Measurements from ENCODE around the gene DUSP9. TPM values are rescaled to one million over a fixed set of nuclear protein-coding genes. Genes with fewer than 3 reads are reported as not detected.

DUSP9 gene
- total RNA-seq, 2 experiments from 2014 or later, result 0.36 TPM; not detected in 1

DNA sequence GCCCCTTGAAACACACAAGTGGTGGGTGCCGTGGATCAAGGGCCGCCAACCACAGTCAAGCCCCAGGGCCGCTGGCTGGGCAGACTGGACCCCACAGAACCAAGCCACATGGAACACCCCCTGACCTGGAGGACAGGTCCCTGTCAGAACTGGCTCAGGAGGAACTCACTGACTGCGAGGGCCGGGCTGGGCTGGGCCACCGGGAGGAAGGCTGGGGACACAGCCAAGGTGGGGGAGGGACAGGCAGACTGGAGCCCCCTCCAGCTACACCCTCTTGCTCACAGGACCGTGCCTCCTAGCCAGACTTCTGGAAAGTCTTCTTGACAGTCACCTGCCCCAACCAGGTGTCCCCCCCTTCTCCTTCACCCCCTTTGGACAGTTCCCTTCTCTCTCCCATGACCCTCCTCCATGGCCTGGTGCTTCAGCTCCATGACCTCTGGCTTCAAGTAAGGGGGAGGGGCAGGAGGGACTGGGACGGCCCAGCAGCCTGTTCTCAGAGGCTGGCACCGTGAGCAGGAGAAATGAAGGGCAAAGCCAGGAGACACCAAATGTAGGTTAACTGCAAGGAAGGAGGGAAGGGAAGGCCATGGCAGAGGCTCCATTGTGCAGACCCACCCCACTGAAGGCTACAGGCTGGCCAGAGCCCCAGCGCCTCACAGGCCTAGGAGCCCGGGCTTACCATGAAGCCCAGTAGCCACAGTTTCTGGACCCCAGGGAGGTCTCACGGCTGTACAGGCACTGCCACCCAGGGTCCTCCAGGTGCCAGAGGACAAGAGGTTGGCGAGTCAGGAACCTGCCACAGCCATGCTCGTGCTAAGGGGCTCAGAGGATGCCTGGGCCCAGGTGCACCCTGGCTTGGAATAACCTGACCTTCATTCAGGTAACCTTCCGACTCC, 22.6 kb upstream of the DUSP9 start:
- no peaks in the 10 kb centered on the region for H3K27me3 Mint-ChIP-seq (ENCODE audit: low read depth)
- no peak overlapping the region for H3K4me3 Mint-ChIP-seq
- intact Hi-C loops (cut with micrococcal nuclease), result no loop called here
- CTCF ChIA-PET, result no interaction called here
- no peak overlapping the region for H3K27ac Mint-ChIP-seq
- no peaks in the 10 kb centered on the region for H3K36me3 Mint-ChIP-seq (ENCODE audit: low read depth)
- no peaks in the 10 kb centered on the region for H3K9me3 Mint-ChIP-seq
- DNase-seq, result no peak
- H3K4me1 Mint-ChIP-seq (ENCODE audit: low read depth), result no peaks in the 10 kb centered on the region

- Mint-ChIP-seq H3K27ac (no peak overlapping the region), H3K27me3 (ENCODE audit: low read depth) (no peaks in the 10 kb centered on the region), H3K4me1 (ENCODE audit: low read depth) (no peaks in the 10 kb centered on the region), H3K4me3 (no peak overlapping the region), H3K36me3 (ENCODE audit: low read depth) (no peaks in the 10 kb centered on the region), H3K9me3 (no peaks in the 10 kb centered on the region)
- DNase-seq, result no peak
- CTCF ChIA-PET, result no interaction called here
- intact Hi-C loops (cut with micrococcal nuclease), result no loop called here
These were observed 21.6 kb upstream of the DUSP9 start for GRCh38 chrX:153625271-153626024.

DNA sequence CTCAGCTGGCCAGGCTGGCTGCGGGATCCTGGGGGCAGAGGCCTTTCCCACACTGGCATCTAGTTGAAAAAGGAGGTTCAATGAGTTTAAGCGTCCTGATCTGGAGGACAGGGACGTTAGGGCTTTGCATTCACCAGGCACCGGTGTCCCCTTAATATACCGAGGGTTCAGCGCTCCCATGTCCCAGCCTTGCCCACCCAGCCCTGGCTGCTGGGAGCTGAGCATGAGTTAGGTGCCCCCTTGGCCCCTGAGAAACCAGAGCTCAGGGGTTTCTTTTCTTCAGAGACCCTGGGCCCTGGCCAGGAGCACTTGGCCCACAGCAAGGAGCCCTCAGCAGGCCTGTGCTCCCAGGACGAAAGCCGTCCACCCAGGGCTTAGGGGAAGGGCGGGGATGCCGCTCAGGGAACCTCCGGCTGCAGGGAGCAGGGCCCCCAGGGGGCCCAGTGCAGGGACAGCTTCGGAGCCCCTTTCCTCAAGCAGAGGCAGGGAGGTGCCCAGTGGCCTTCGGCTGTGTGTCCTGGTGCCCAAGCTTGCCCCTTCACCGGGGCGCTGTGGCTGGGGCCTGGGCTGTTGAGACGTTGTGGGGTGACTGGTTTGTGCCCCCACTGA, 20.9 kb upstream of the DUSP9 start:
- H3K27me3 Mint-ChIP-seq (ENCODE audit: low read depth), result no peaks in the 10 kb centered on the region
- H3K36me3 Mint-ChIP-seq (ENCODE audit: low read depth), result no peaks in the 10 kb centered on the region
- CTCF ChIA-PET, result no interaction called here
- H3K4me1 Mint-ChIP-seq (ENCODE audit: low read depth), result no peaks in the 10 kb centered on the region
- no peaks in the 10 kb centered on the region for H3K9me3 Mint-ChIP-seq
- DNase-seq, result no peak
- intact Hi-C loops (cut with micrococcal nuclease), result no loop called here
- H3K27ac Mint-ChIP-seq, result no peak overlapping the region
- no peak overlapping the region for H3K4me3 Mint-ChIP-seq

DNA sequence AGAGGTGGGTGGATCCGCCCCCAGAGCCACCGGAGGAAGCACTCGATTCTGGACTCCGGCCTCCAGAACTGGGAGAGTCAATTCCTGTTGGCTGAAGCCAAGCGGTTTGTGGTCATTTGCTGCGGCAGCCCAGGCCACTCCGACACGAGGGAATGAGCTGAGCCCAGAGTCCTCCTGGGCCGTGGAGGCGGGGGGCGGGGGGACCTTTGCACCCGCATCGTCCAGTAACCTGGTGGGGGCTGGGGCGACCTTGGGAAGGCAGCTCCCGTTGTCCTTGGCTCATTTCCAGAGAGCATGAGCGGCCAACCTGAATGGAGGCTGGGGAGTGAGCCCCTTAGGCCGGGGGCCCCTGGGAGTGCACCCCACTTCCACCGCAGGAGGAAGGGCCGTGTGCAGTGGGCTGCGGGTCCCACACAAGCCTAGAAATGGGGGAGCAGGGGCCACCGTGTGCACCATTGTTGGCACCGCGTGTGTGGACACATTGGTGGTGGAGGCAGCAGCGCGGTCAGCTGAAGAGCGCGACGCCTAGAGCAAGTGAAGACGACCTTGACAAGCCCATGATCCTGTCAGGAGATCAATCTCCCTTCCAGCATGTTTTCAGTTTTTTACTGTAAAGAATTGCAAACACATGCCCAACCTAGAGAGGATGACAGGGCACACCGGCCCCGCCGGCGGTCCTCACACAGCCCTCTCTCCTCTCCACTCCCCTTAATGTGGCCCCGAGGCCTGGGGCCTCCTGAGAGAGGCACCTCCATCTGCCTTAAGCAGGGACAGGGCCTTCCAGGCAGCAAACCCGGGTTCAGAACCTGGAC, 19.9 kb upstream of the DUSP9 start:
- CTCF ChIA-PET, result no interaction called here
- no peak overlapping the region for H3K4me3 Mint-ChIP-seq
- no peak overlapping the region for H3K27ac Mint-ChIP-seq
- H3K4me1 Mint-ChIP-seq (ENCODE audit: low read depth), result no peaks in the 10 kb centered on the region
- no peak for DNase-seq
- H3K36me3 Mint-ChIP-seq (ENCODE audit: low read depth), result no peaks in the 10 kb centered on the region
- no peaks in the 10 kb centered on the region for H3K9me3 Mint-ChIP-seq
- H3K27me3 Mint-ChIP-seq (ENCODE audit: low read depth), result no peaks in the 10 kb centered on the region
- intact Hi-C loops (cut with micrococcal nuclease), result no loop called here

DNA sequence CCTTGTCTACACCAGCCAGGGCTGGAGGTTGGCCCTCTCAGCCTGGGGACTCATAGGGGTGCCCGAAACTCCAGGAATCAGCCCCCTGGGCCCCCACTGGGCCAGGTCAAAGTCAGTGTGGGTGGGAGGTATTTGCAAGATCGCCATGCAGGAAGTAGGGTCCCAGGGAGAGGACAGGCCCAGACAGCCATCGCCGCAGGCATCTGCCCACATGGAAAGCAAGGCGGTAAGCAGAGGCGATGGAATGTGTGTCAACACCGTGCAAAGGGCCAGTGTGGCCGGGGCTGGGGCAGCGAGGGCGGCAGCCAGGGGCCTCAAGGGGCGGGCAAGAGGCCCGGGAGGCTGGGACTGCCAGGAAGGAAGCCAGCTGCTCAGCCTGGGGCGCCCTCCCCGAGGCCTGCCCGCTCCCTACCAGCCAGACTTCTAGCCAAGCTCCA, 19.3 kb upstream of the DUSP9 start:
- no peaks in the 10 kb centered on the region for H3K4me1 Mint-ChIP-seq (ENCODE audit: low read depth)
- H3K9me3 Mint-ChIP-seq, result no peaks in the 10 kb centered on the region
- H3K4me3 Mint-ChIP-seq, result no peak overlapping the region
- intact Hi-C loops (cut with micrococcal nuclease), result no loop called here
- no peak overlapping the region for H3K27ac Mint-ChIP-seq
- H3K36me3 Mint-ChIP-seq (ENCODE audit: low read depth), result no peaks in the 10 kb centered on the region
- H3K27me3 Mint-ChIP-seq (ENCODE audit: low read depth), result no peaks in the 10 kb centered on the region
- CTCF ChIA-PET, result no interaction called here
- no peak for DNase-seq

- Mint-ChIP-seq H3K36me3 (ENCODE audit: low read depth) (no peaks in the 10 kb centered on the region), H3K27me3 (ENCODE audit: low read depth) (no peaks in the 10 kb centered on the region), H3K9me3 (no peaks in the 10 kb centered on the region), H3K4me3 (no peak overlapping the region), H3K4me1 (ENCODE audit: low read depth) (no peaks in the 10 kb centered on the region), H3K27ac (no peak overlapping the region)
- CTCF ChIA-PET, result no interaction called here
- no peak for DNase-seq
- intact Hi-C loops (cut with micrococcal nuclease), result no loop called here
These were observed 18.9 kb upstream of the DUSP9 start for GRCh38 chrX:153628129-153628528.

GRCh38 chrX:153628665-153629064, 18.3 kb upstream of the DUSP9 start:
- H3K4me3 Mint-ChIP-seq, result no peak overlapping the region
- CTCF ChIA-PET, result no interaction called here

DNA sequence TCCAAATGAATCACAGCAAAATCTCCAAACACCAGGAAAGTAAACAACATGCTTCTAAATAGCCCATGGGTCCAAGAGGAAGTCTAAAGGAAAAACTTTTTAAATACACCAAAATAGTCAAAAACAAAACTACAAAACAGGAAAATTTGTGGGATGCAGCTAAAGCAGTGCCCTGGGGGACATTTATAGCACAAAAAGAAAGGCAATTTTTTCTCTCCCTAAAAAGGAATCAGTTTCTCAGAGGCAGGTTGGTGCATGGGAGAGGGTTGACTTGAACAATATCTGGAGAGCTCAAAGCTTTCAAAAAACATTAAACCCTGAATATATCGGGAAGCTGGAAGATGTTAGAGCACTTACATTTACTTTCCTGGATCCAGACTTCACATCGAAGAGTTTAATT, 15.7 kb upstream of the DUSP9 start:
- Mint-ChIP-seq H3K27ac (no peak overlapping the region), H3K27me3 (ENCODE audit: low read depth) (no peaks in the 10 kb centered on the region), H3K9me3 (no peaks in the 10 kb centered on the region), H3K4me1 (ENCODE audit: low read depth) (no peaks in the 10 kb centered on the region), H3K36me3 (ENCODE audit: low read depth) (no peaks in the 10 kb centered on the region), H3K4me3 (no peak overlapping the region)
- CTCF ChIA-PET, result interaction anchor here (0.8 to 1.6 kb wide), 6 partner anchors 13 to 91 kb away, joined by 3 to 6 read pairs (median 3); partner anchors contain the start of gene DUSP9
- DNase-seq, result no peak
- intact Hi-C loops (cut with micrococcal nuclease), result no loop called here

More at GRCh38 chrX:153628665-153629064, 18.3 kb upstream of the DUSP9 start:
- Mint-ChIP-seq H3K27me3 (ENCODE audit: low read depth) (no peaks in the 10 kb centered on the region), H3K27ac (no peak overlapping the region), H3K9me3 (no peaks in the 10 kb centered on the region), H3K36me3 (ENCODE audit: low read depth) (no peaks in the 10 kb centered on the region), H3K4me1 (ENCODE audit: low read depth) (no peaks in the 10 kb centered on the region)
- no peak for DNase-seq
- intact Hi-C loops (cut with micrococcal nuclease), result no loop called here

GRCh38 chrX:153631907-153632594, 15.0 kb upstream of the DUSP9 start:
- no peak for DNase-seq
- CTCF ChIA-PET, result interaction anchor here (0.8 to 1.6 kb wide), 5 partner anchors 13 to 92 kb away, joined by 3 to 6 read pairs (median 3); partner anchors contain the start of gene DUSP9
- intact Hi-C loops (cut with micrococcal nuclease), result no loop called here
- Mint-ChIP-seq H3K36me3 (ENCODE audit: low read depth) (no peaks in the 10 kb centered on the region), H3K9me3 (no peaks in the 10 kb centered on the region), H3K27ac (no peak overlapping the region), H3K27me3 (ENCODE audit: low read depth) (no peaks in the 10 kb centered on the region), H3K4me3 (no peak overlapping the region), H3K4me1 (ENCODE audit: low read depth) (no peaks in the 10 kb centered on the region)

DNA sequence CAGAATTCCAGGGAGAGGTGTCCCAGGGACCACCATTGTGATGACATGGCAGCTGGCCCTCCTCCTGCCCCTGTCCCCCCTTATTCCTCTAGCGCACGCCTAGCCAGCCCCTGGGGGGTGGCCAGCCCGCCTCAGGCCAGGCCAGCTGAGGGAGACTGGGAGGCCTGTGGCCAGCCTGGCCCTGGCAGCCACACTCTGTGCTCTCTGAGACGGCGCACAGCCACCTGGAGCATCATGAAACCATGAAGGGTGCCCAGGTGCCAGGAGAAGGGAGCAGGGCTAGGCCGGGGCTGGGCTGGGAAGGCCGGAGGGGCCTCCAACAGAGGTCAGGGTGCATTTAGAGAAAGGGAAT, 14.4 kb upstream of the DUSP9 start:
- intact Hi-C loops (cut with micrococcal nuclease), result no loop called here
- Mint-ChIP-seq H3K4me3 (no peak overlapping the region), H3K27ac (no peak overlapping the region), H3K4me1 (ENCODE audit: low read depth) (no peaks in the 10 kb centered on the region), H3K9me3 (no peaks in the 10 kb centered on the region), H3K27me3 (ENCODE audit: low read depth) (no peaks in the 10 kb centered on the region), H3K36me3 (ENCODE audit: low read depth) (no peaks in the 10 kb centered on the region)
- CTCF ChIA-PET, result interaction anchor here (1.6 kb wide), 1 partner anchor 12 kb away, joined by 4 read pairs; no protein-coding TSS in a partner anchor
- DNase-seq, result no peak

- Mint-ChIP-seq H3K27ac (no peak overlapping the region), H3K4me3 (no peak overlapping the region), H3K27me3 (ENCODE audit: low read depth) (no peaks in the 10 kb centered on the region), H3K36me3 (ENCODE audit: low read depth) (no peaks in the 10 kb centered on the region), H3K9me3 (no peaks in the 10 kb centered on the region), H3K4me1 (ENCODE audit: low read depth) (no peaks in the 10 kb centered on the region)
- intact Hi-C loops (cut with micrococcal nuclease), result no loop called here
- CTCF ChIA-PET, result no interaction called here
- DNase-seq, result no peak
These were observed 14.0 kb upstream of the DUSP9 start for GRCh38 chrX:153633048-153633447.
